ENCODE data around the gene SCUBE1.

SCUBE1 gene

GRCh38 chr22:43180670-43181069 is 162.5 kb downstream of the SCUBE1 start:
- Histone ChIP-seq H3K27ac (ENCODE audit: low read depth, low read length, poor library complexity, severe bottlenecking) (no peak overlapping the region), H3K4me1 (ENCODE audit: insufficient read depth, low read length, severe bottlenecking) (peaks cover 5% of the 10 kb centered on the region), H2AFZ (ENCODE audit: low read length) (no peak overlapping the region), H4K20me1 (ENCODE audit: insufficient read depth, low read length) (no peaks in the 10 kb centered on the region), H3K4me3 (ENCODE audit: low read depth, low read length, poor library complexity, severe bottlenecking) (no peak overlapping the region), H3K4me2 (ENCODE audit: low read length) (no peak overlapping the region), H3K9me3 (ENCODE audit: low read length) (no peaks in the 10 kb centered on the region), H3K9ac (ENCODE audit: low read length) (no peak overlapping the region), H3K27me3 (ENCODE audit: insufficient read depth, low read length) (no peaks in the 10 kb centered on the region), H3K79me2 (ENCODE audit: insufficient read depth, low read length) (peaks cover 2% of the 10 kb centered on the region), H3K9me2 (ENCODE audit: low read depth, low read length) (no peaks in the 10 kb centered on the region), H3K36me3 (ENCODE audit: insufficient read depth, low read length) (peaks cover 81% of the 10 kb centered on the region), H3F3A (ENCODE audit: insufficient read depth, low read length) (no peaks in the 10 kb centered on the region)
- TF ChIP-seq CTCF (IDR thresholded peaks at IDR 0.05; ENCODE audit: low read length): no peak
- TF ChIP-seq EZH2 (IDR thresholded peaks at IDR 0.05; ENCODE audit: borderline replicate concordance, low read length): no peak

- peaks cover 83% of the 10 kb centered on the region for H3K36me3 ChIP-seq (ENCODE audit: insufficient read depth, low read length)
These were observed 163.3 kb downstream of the SCUBE1 start for GRCh38 chr22:43179911-43180195.

GRCh38 chr22:43179146-43179910 is 163.8 kb downstream of the SCUBE1 start:
- Histone ChIP-seq H3K27me3 (ENCODE audit: insufficient read depth, low read length) (no peaks in the 10 kb centered on the region), H3K27ac (ENCODE audit: low read depth, low read length, poor library complexity, severe bottlenecking) (no peak overlapping the region)
- TF ChIP-seq EZH2 (IDR thresholded peaks at IDR 0.05; ENCODE audit: borderline replicate concordance, low read length) (no peak), CTCF (IDR thresholded peaks at IDR 0.05; ENCODE audit: low read length) (no peak)

More at GRCh38 chr22:43179911-43180195, 163.3 kb downstream of the SCUBE1 start:
- Histone ChIP-seq H3K4me3 (ENCODE audit: low read depth, low read length, poor library complexity, severe bottlenecking) (no peak overlapping the region), H3K9me3 (ENCODE audit: low read length) (no peaks in the 10 kb centered on the region), H3K4me1 (ENCODE audit: insufficient read depth, low read length, severe bottlenecking) (no peaks in the 10 kb centered on the region), H3K27ac (ENCODE audit: low read depth, low read length, poor library complexity, severe bottlenecking) (no peak overlapping the region), H3K4me2 (ENCODE audit: low read length) (no peak overlapping the region), H4K20me1 (ENCODE audit: insufficient read depth, low read length) (no peaks in the 10 kb centered on the region), H3K9ac (ENCODE audit: low read length) (no peak overlapping the region), H2AFZ (ENCODE audit: low read length) (no peak overlapping the region), H3F3A (ENCODE audit: insufficient read depth, low read length) (no peaks in the 10 kb centered on the region), H3K27me3 (ENCODE audit: insufficient read depth, low read length) (no peaks in the 10 kb centered on the region), H3K79me2 (ENCODE audit: insufficient read depth, low read length) (no peaks in the 10 kb centered on the region), H3K9me2 (ENCODE audit: low read depth, low read length) (no peaks in the 10 kb centered on the region)
- TF ChIP-seq CTCF (IDR thresholded peaks at IDR 0.05; ENCODE audit: low read length): no peak
- TF ChIP-seq EZH2 (IDR thresholded peaks at IDR 0.05; ENCODE audit: borderline replicate concordance, low read length): no peak

More at GRCh38 chr22:43179146-43179910, 163.8 kb downstream of the SCUBE1 start:
- no peaks in the 10 kb centered on the region for H4K20me1 ChIP-seq (ENCODE audit: insufficient read depth, low read length)
- no peaks in the 10 kb centered on the region for H3K9me3 ChIP-seq (ENCODE audit: low read length)
- no peak overlapping the region for H2AFZ ChIP-seq (ENCODE audit: low read length)
- H3K4me1 ChIP-seq (ENCODE audit: insufficient read depth, low read length, severe bottlenecking): no peaks in the 10 kb centered on the region
- H3K9me2 ChIP-seq (ENCODE audit: low read depth, low read length): no peaks in the 10 kb centered on the region
- no peak overlapping the region for H3K4me3 ChIP-seq (ENCODE audit: low read depth, low read length, poor library complexity, severe bottlenecking)
- peaks cover 88% of the 10 kb centered on the region for H3K36me3 ChIP-seq (ENCODE audit: insufficient read depth, low read length)
- H3K79me2 ChIP-seq (ENCODE audit: insufficient read depth, low read length): no peaks in the 10 kb centered on the region
- no peak overlapping the region for H3K4me2 ChIP-seq (ENCODE audit: low read length)
- H3F3A ChIP-seq (ENCODE audit: insufficient read depth, low read length): no peaks in the 10 kb centered on the region
- no peak overlapping the region for H3K9ac ChIP-seq (ENCODE audit: low read length)

All from OCI-LY1 (cell line).